Neuronal stem cell (in vitro differentiated cells): ENCODE data around the gene HOXA13.

ENCODE experiments used
- DNase-seq: peaks from one replicate; pipeline ENCODE4 v3.0.0-alpha.2; 2013; ENCODE audit warnings: low spot score
- H2AFZ ChIP-seq: one replicate; pipeline ENCODE4 v1.6.1; 2013; ENCODE audit warnings: mild to moderate bottlenecking, low read length, inconsistent platforms
- H2AK5ac ChIP-seq: 2 replicates; pipeline ENCODE4 v1.6.1; 2013; ENCODE audit warnings: low read depth, mild to moderate bottlenecking, inconsistent platforms, low read length, moderate library complexity, mixed read lengths
- H2BK120ac ChIP-seq: 2 replicates; pipeline ENCODE4 v1.6.1; 2013; ENCODE audit warnings: low read depth, mild to moderate bottlenecking, inconsistent platforms, low read length, moderate library complexity, mixed read lengths
- H2BK12ac ChIP-seq: one replicate; pipeline ENCODE4 v1.6.1; 2013; ENCODE audit warnings: low read length, inconsistent platforms
- H2BK15ac ChIP-seq: 2 replicates; pipeline ENCODE4 v1.6.1; 2013; ENCODE audit warnings: mild to moderate bottlenecking, low read length, inconsistent platforms, mixed read lengths
- H2BK5ac ChIP-seq: one replicate; pipeline ENCODE4 v1.6.1; 2013; ENCODE audit warnings: inconsistent platforms, mild to moderate bottlenecking, low read length, moderate library complexity
- H3K14ac ChIP-seq: one replicate; pipeline ENCODE4 v1.6.1; 2013; ENCODE audit warnings: low read length, inconsistent platforms
- H3K18ac ChIP-seq: 2 replicates; pipeline ENCODE4 v1.6.1; 2013; ENCODE audit warnings: low read length, inconsistent platforms
- H3K23ac ChIP-seq: 2 replicates; pipeline ENCODE4 v1.6.1; 2013; ENCODE audit warnings: low read depth, mild to moderate bottlenecking, mixed read lengths, low read length, inconsistent platforms; ENCODE audit not compliant: poor library complexity
- H3K27ac ChIP-seq: replicated peaks from 3 replicates; pipeline ENCODE4 v1.5.1; 2013; ENCODE audit warnings: low read length, inconsistent platforms
- H3K27me3 ChIP-seq, 3 experiments: 2 replicates each; pipeline ENCODE4 v1.6.1; 2013; ENCODE audit warnings: low read length in 3 of 3, mild to moderate bottlenecking in 2 of 3, inconsistent platforms in 1 of 3, low read depth in 1 of 3, mixed read lengths in 1 of 3, moderate library complexity in 1 of 3; ENCODE audit not compliant: control insufficient read depth in 3 of 3, insufficient read depth in 3 of 3
- H3K36me3 ChIP-seq, 2 donors: replicated peaks in 1 of 2; 2 replicates each; pipeline ENCODE4 v1.6.1; 2013; ENCODE audit warnings: low read length in 2 of 2; ENCODE audit not compliant: control insufficient read depth in 2 of 2, insufficient read depth in 2 of 2
- H3K4ac ChIP-seq: 2 replicates; pipeline ENCODE4 v1.6.1; 2013; ENCODE audit warnings: inconsistent platforms, mild to moderate bottlenecking, low read length, moderate library complexity
- H3K4me1 ChIP-seq, 2 donors: 1 replicate in 1 of 2; 2 replicates in 1 of 2; pipeline ENCODE4 v1.6.1; 2013; ENCODE audit warnings: low read length in 2 of 2, low read depth in 1 of 2; ENCODE audit not compliant: control insufficient read depth in 2 of 2, insufficient read depth in 1 of 2
- H3K4me2 ChIP-seq: one replicate; pipeline ENCODE4 v1.6.1; 2013; ENCODE audit warnings: mild to moderate bottlenecking, low read length, inconsistent platforms; ENCODE audit not compliant: insufficient read depth, poor library complexity, severe bottlenecking
- H3K4me3 ChIP-seq, 2 donors: 2 replicates each; pipeline ENCODE4 v1.5.1; 2013; ENCODE audit warnings: low read length in 2 of 2, mild to moderate bottlenecking in 2 of 2, inconsistent platforms in 1 of 2, moderate library complexity in 1 of 2
- H3K79me1 ChIP-seq: one replicate; pipeline ENCODE4 v1.6.1; 2013; ENCODE audit warnings: low read depth, mild to moderate bottlenecking, inconsistent platforms, low read length, moderate library complexity
- H3K9ac ChIP-seq: one replicate; pipeline ENCODE4 v1.6.1; 2013; ENCODE audit warnings: mild to moderate bottlenecking, low read depth, low read length, inconsistent platforms; ENCODE audit not compliant: poor library complexity
- H3K9me3 ChIP-seq, 2 donors: replicated peaks in 1 of 2; 2 replicates each; pipeline versions ENCODE3 to v1.6.1; 2013; ENCODE audit warnings: low read length in 2 of 2, mild to moderate bottlenecking in 2 of 2, inconsistent platforms in 1 of 2, low read depth in 1 of 2, mixed read lengths in 1 of 2, moderate library complexity in 1 of 2; ENCODE audit not compliant: control insufficient read depth in 2 of 2, insufficient read depth in 1 of 2
- H4K8ac ChIP-seq: one replicate; pipeline ENCODE4 v1.6.1; 2013; ENCODE audit warnings: low read depth, mild to moderate bottlenecking, inconsistent platforms, low read length, moderate library complexity
- H4K91ac ChIP-seq: one replicate; pipeline ENCODE4 v1.6.1; 2013; ENCODE audit warnings: low read length, low read depth, mild to moderate bottlenecking, inconsistent platforms; ENCODE audit not compliant: poor library complexity
- WGBS, 2 donors: extraction: QIAGEN DNeasy Blood & Tissue Kit; methylation state at CpG; one replicate each; pipeline ENCODE4 v1.1.7; 2013; ENCODE audit warnings: missing lambda C conversion rate in 2 of 2, mixed read lengths in 1 of 2; ENCODE audit not compliant: insufficient read length in 2 of 2, insufficient replicate concordance in 1 of 2; ENCODE audit errors: extremely low coverage in 2 of 2; 5-methylcytosine and 5-hydroxymethylcytosine counted together

Gene HOXA13

GRCh38 chr7:27235387-27236311 is 35.8 kb upstream of the HOXA13 start:
- Histone ChIP-seq H3K9me3 (peaks cover 0 to 10% of the 10 kb centered on the region in 2 donors), H3K4me3 (peak overlapping the region; percentile 47 to 74), H3K27ac (no peak overlapping the region), H3K14ac (peak overlapping the region; percentile 87), H2BK120ac (no peak overlapping the region), H2AFZ (peak overlapping the region; percentile 99), H3K4ac (no peak overlapping the region), H4K8ac (no peak overlapping the region), H2BK12ac (peak overlapping the region; percentile 60), H3K9ac (peak overlapping the region; percentile 79), H3K27me3 (peaks cover 35 to 62% (median 60%) of the 10 kb centered on the region in 3 experiments), H3K18ac (peak overlapping the region; percentile 89), H2BK15ac (peak overlapping the region; percentile 79), H2AK5ac (no peak overlapping the region), H4K91ac (no peak overlapping the region), H3K36me3 (no peaks in the 10 kb centered on the region), H3K79me1 (no peaks in the 10 kb centered on the region), H3K4me1 (peaks cover 5 to 9% of the 10 kb centered on the region in 2 donors), H2BK5ac (no peak overlapping the region), H3K23ac (peak overlapping the region; percentile 67), H3K4me2 (peak overlapping the region; percentile 87)
- no CpG with 5 or more reads among the region's 66 CpGs for WGBS, 2 donors
- no peak for DNase-seq

- no peaks in the 10 kb centered on the region for H3K79me1 ChIP-seq
- no peak overlapping the region for H3K4me3 ChIP-seq
- no peaks in the 10 kb centered on the region for H3K9me3 ChIP-seq
- DNase-seq, result no peak
- no peak overlapping the region for H2AFZ ChIP-seq
- H3K14ac ChIP-seq, result no peak overlapping the region
- H3K9ac ChIP-seq, result no peak overlapping the region
- no peak overlapping the region for H3K4me2 ChIP-seq
- H2AK5ac ChIP-seq, result no peak overlapping the region
- no peaks in the 10 kb centered on the region for H3K36me3 ChIP-seq
- no peak overlapping the region for H2BK120ac ChIP-seq
- WGBS, 2 donors, result no CpG with 5 or more reads among the region's 4 CpGs
- no peak overlapping the region for H4K8ac ChIP-seq
- H3K18ac ChIP-seq, result no peak overlapping the region
- H3K27ac ChIP-seq, result no peak overlapping the region
- H3K23ac ChIP-seq, result no peak overlapping the region
- H3K27me3 ChIP-seq, result peaks cover 8 to 50% (median 35%) of the 10 kb centered on the region in 3 experiments
- H2BK5ac ChIP-seq, result no peak overlapping the region
- H3K4ac ChIP-seq, result no peak overlapping the region
- no peak overlapping the region for H4K91ac ChIP-seq
- no peak overlapping the region for H2BK15ac ChIP-seq
- H2BK12ac ChIP-seq, result no peak overlapping the region
- no peaks in the 10 kb centered on the region for H3K4me1 ChIP-seq
These were observed 29.6 kb upstream of the HOXA13 start for GRCh38 chr7:27229448-27229847.

GRCh38 chr7:27224983-27225934 is 25.4 kb upstream of the HOXA13 start:
- H2AFZ ChIP-seq, result peak overlapping the region; percentile 53
- H2BK120ac ChIP-seq, result no peak overlapping the region
- no peak overlapping the region for H2BK15ac ChIP-seq
- no peak overlapping the region for H2BK5ac ChIP-seq
- no peaks in the 10 kb centered on the region for H3K79me1 ChIP-seq
- DNase-seq, result peak; percentile 39
- no peak overlapping the region for H3K9ac ChIP-seq
- H3K4me2 ChIP-seq, result peak overlapping the region; percentile 30
- H3K14ac ChIP-seq, result no peak overlapping the region
- no CpG with 5 or more reads among the region's 61 CpGs for WGBS, 2 donors
- no peaks in the 10 kb centered on the region for H3K36me3 ChIP-seq
- H3K4me1 ChIP-seq, result no peaks in the 10 kb centered on the region
- no peak overlapping the region for H4K8ac ChIP-seq
- no peak overlapping the region for H3K23ac ChIP-seq
- H3K27me3 ChIP-seq, result peaks cover 14 to 89% (median 58%) of the 10 kb centered on the region in 3 experiments
- H2AK5ac ChIP-seq, result no peak overlapping the region
- H3K4ac ChIP-seq, result no peak overlapping the region
- peaks cover 0 to 2% of the 10 kb centered on the region in 2 donors for H3K9me3 ChIP-seq
- no peak overlapping the region for H3K4me3 ChIP-seq
- H3K27ac ChIP-seq, result no peak overlapping the region
- no peak overlapping the region for H2BK12ac ChIP-seq
- H4K91ac ChIP-seq, result no peak overlapping the region
- no peak overlapping the region for H3K18ac ChIP-seq
